ENCODE measurements around the gene NAMPT.
"Not testable (repeated sequence)": the region's sequence is repeated elsewhere in the genome, so short reads cannot be mapped to it uniquely, and the experiment has no call there.

The NAMPT gene

DNA sequence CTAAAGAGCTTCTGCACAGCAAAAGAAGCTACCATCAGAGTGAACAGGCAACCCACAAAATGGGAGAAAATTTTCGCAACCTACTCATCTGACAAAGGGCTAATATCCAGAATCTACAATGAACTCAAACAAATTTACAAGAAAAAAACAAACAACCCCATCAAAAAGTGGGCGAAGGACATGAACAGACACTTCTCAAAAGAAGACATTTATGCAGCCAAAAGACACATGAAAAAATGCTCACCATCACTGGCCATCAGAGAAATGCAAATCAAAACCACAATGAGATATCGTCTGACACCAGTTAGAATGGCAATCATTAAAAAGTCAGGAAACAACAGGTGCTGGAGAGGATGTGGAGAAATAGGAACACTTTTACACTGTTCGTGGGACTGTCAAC is 13.4 kb upstream of the NAMPT start:
- H3K4me1 ChIP-seq (ENCODE audit: control insufficient read depth, low read depth, low read length); H3K9me3 ChIP-seq (ENCODE audit: control insufficient read depth, low read depth, low read length); H3K9ac ChIP-seq (ENCODE audit: low read length); H3K27me3 ChIP-seq (ENCODE audit: control insufficient read depth, insufficient read depth, low read length); H3K27ac ChIP-seq (ENCODE audit: low read length); H3K4me3 ChIP-seq (ENCODE audit: low read length); H3K36me3 ChIP-seq (ENCODE audit: control insufficient read depth, low read depth, low read length): not testable (repeated sequence)

DNA sequence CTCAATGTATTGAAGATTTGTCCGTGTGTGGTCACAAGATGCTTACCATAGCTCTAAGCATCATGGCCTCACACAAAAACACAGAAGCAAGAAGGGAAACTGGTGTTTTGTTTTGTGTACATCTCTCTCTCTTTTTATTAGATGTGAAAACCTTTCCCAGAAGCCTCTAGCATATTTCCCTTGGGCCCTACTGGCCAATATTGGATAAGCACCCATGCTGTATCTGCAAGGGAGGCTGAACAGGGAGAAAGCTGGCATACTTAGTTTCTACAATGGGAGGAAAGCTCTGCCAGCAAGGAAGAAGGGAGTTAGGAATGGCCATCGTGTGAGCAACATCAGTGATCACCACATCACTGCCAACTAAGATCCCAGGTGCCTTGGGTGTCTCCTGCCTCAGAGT is 9.6 kb upstream of the NAMPT start:
- H3K9ac ChIP-seq (ENCODE audit: low read length), result no peak overlapping the region
- no peaks in the 10 kb centered on the region for H3K27me3 ChIP-seq (ENCODE audit: control insufficient read depth, insufficient read depth, low read length)
- H3K4me3 ChIP-seq (ENCODE audit: low read length), result no peak overlapping the region
- no peaks in the 10 kb centered on the region for H3K9me3 ChIP-seq (ENCODE audit: control insufficient read depth, low read depth, low read length)
- H3K4me1 ChIP-seq (ENCODE audit: control insufficient read depth, low read depth, low read length), result no peaks in the 10 kb centered on the region
- no peaks in the 10 kb centered on the region for H3K36me3 ChIP-seq (ENCODE audit: control insufficient read depth, low read depth, low read length)
- H3K27ac ChIP-seq (ENCODE audit: low read length), result no peak overlapping the region

DNA sequence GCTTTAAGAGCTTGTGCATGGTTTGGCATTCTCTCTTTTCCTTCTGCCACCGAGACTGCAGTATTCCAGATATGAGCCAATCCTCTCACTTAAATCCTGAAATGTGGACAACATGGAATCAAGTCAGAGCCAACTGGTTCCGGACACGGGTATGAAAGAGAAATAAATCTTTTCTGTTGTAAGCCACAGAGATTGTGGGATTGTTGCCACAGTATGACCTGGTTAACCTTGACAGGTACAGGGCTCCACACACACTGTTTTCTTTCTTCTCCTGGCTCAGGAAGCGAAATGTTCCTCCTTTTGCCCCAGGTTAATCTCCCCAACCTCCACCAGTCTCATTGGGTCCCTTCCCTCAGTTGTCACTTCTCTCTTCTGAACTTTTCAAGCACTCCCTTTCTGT is 6.5 kb upstream of the NAMPT start:
- Histone ChIP-seq H3K36me3 (ENCODE audit: control insufficient read depth, low read depth, low read length) (no peaks in the 10 kb centered on the region), H3K27me3 (ENCODE audit: control insufficient read depth, insufficient read depth, low read length) (no peaks in the 10 kb centered on the region), H3K4me3 (ENCODE audit: low read length) (no peak overlapping the region), H3K9me3 (ENCODE audit: control insufficient read depth, low read depth, low read length) (no peaks in the 10 kb centered on the region), H3K9ac (ENCODE audit: low read length) (no peak overlapping the region), H3K27ac (ENCODE audit: low read length) (no peak overlapping the region), H3K4me1 (ENCODE audit: control insufficient read depth, low read depth, low read length) (no peaks in the 10 kb centered on the region)

DNA sequence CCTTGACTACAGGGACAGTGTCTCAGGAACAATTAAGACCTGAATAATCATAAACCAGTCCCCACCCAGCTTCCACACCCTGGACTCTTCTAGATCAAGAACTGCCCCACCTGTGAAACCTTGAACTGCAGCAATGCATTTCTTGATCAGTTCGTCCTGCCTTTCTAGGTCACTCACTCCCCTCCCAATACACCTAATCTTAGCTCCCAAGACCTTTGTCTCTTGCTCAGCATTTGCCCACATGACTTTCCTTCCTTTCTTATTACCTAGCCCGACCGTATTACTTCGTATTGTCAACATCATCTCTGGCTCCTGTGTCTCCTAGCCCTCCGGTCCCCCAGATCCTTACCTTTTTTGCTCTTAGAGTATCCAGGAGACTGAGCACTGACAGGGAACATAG is 5.5 kb upstream of the NAMPT start:
- Histone ChIP-seq H3K4me3 (ENCODE audit: low read length) (no peak overlapping the region), H3K27ac (ENCODE audit: low read length) (no peak overlapping the region), H3K27me3 (ENCODE audit: control insufficient read depth, insufficient read depth, low read length) (no peaks in the 10 kb centered on the region), H3K9ac (ENCODE audit: low read length) (no peak overlapping the region), H3K36me3 (ENCODE audit: control insufficient read depth, low read depth, low read length) (no peaks in the 10 kb centered on the region), H3K9me3 (ENCODE audit: control insufficient read depth, low read depth, low read length) (no peaks in the 10 kb centered on the region), H3K4me1 (ENCODE audit: control insufficient read depth, low read depth, low read length) (peaks cover 4% of the 10 kb centered on the region)

DNA sequence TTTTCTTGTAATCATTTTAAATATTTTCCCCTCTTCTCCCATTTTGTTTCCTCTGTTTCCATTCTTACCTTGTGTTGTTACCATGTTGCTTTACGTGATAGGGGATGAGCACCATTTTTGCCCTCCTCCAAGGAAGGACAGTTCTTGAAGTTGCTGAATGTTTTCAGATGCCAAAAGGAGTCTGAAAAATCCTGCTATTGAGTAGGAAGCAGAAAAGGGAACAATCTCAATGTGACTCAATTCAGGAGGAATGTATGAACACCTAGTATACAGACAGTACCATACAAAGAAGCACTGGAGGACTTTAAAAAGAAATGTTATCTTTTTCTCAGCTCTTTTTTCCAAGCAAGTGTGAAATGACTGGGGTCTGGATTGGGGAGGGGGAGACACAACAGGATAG is 5.1 kb upstream of the NAMPT start:
- peaks cover 4% of the 10 kb centered on the region for H3K4me1 ChIP-seq (ENCODE audit: control insufficient read depth, low read depth, low read length)
- H3K4me3 ChIP-seq (ENCODE audit: low read length), result no peak overlapping the region
- no peaks in the 10 kb centered on the region for H3K36me3 ChIP-seq (ENCODE audit: control insufficient read depth, low read depth, low read length)

DNA sequence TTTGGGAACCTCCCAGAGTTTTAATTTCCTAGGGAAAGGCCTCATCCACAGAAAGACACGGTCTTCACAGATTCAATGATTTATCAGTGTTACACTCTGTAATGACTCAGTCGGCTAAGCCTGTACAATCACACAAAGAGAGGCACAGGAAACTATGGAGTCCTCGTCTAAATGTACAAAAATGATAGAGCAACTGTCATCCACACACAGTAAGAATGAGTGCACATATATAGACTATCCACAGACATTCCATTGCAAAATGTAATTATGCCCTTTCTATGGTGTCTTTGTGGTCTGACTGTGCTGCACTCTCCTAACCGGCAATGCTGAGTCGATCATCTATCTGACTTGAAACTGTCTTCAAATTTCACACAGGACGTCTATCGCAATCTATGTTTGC is 3.5 kb upstream of the NAMPT start:
- no peak overlapping the region for H3K9ac ChIP-seq (ENCODE audit: low read length)
- H3K9me3 ChIP-seq (ENCODE audit: control insufficient read depth, low read depth, low read length), result no peaks in the 10 kb centered on the region
- no peak overlapping the region for H3K27ac ChIP-seq (ENCODE audit: low read length)
- no peak overlapping the region for H3K4me3 ChIP-seq (ENCODE audit: low read length)
- H3K4me1 ChIP-seq (ENCODE audit: control insufficient read depth, low read depth, low read length), result peaks cover 7% of the 10 kb centered on the region
- no peaks in the 10 kb centered on the region for H3K36me3 ChIP-seq (ENCODE audit: control insufficient read depth, low read depth, low read length)
- no peaks in the 10 kb centered on the region for H3K27me3 ChIP-seq (ENCODE audit: control insufficient read depth, insufficient read depth, low read length)

More for the DNA sequence above, 5.1 kb upstream of the NAMPT start:
- Histone ChIP-seq H3K27me3 (ENCODE audit: control insufficient read depth, insufficient read depth, low read length) (no peaks in the 10 kb centered on the region), H3K9ac (ENCODE audit: low read length) (no peak overlapping the region), H3K9me3 (ENCODE audit: control insufficient read depth, low read depth, low read length) (no peaks in the 10 kb centered on the region), H3K27ac (ENCODE audit: low read length) (no peak overlapping the region)

DNA sequence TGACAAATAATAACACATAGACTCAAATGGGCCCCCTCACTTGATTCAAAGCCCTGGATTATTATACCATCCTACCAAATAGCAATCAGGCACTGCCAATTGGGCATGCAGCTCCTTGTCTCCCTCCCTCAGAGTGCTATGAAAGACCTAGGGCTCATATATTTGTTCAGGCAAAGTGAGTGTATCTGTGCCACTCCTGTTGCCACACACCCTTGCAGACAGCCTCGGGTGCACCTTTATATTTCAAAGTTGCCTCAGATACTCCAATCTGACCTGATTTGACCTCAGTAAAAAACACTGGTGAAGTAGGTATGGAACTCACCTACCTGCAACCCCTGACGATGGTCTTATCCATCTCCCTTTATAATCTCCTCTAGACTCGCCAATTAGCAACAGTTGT is 3.0 kb upstream of the NAMPT start:
- Histone ChIP-seq H3K4me1 (ENCODE audit: control insufficient read depth, low read depth, low read length) (peaks cover 12% of the 10 kb centered on the region), H3K4me3 (ENCODE audit: low read length) (no peak overlapping the region), H3K9me3 (ENCODE audit: control insufficient read depth, low read depth, low read length) (no peaks in the 10 kb centered on the region), H3K27ac (ENCODE audit: low read length) (no peak overlapping the region), H3K9ac (ENCODE audit: low read length) (no peak overlapping the region), H3K36me3 (ENCODE audit: control insufficient read depth, low read depth, low read length) (no peaks in the 10 kb centered on the region), H3K27me3 (ENCODE audit: control insufficient read depth, insufficient read depth, low read length) (no peaks in the 10 kb centered on the region)

DNA sequence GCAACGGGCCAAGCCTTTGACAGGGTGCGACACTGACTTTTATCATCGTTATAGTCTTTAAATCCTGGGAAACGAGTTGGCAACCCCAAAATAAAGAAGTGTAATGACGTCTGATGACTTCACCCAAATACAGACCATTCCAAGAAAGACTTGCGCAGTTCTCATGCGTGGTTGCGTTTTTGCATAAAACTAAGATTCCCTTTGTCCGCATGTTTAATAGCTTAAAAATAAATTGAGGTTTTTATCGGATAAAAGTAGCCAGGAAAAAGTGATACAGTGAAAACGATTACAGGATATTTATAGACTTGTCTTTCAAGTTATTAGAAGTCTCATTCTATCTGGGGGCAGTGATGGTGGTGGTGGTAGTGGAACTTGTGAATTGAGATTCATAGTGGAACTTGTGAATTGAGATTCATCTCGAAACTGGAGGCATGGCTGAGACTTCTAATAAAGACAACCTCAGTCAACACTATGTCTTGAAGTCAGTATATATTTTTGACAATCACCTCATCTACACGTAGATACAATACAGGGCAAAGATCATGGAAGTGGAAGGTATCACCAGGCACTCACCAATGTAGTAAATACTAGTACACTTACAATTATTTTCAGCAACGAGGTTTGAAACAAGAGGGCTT is 1.2 kb upstream of the NAMPT start:
- peak overlapping the region; percentile 96 for H3K27ac ChIP-seq (ENCODE audit: low read length)

DNA sequence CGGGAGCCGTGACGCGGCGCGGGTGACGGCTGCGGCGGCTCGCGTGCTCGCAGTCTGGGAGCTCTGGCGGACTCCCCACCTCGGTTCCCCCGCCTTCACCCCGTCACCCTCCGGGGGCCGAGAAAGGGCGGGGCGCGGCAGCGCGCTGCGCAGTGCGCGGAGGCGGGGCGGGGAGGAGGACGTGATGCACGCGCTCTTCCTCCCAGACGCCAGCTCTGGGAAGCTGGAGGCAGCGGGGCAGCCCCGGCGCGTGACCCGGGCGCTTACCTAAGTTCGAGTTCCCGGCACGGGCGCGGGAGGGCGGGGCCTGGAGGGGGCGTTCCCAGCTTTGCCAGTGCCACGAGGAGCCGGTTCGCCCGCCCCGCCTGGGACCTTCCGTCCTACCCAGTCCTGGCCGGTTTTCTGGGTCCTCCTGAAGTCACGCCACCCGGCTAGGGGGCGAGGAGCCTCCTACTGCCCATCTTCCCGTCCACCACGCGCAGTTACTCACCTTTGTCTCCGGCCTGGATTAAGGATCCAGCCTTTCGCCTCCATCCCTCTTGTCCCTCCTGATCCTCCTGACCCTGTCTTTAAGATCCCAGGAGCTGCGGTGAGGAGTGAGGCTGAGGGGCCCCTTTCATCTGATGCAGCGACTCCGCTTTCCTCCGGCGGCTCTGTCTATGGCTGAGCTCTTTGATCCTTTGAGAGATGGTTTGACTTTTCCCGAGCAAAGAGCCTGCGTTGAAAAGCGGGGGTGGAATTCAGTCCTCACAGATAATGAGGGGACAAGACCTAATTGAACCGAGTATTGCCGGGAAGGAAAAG is 470 bp upstream of the NAMPT start:
- Histone ChIP-seq H3K4me3 (ENCODE audit: low read length) (peak overlapping the region; percentile 64), H3K27ac (ENCODE audit: low read length) (peak overlapping the region; percentile 96), H3K9me3 (ENCODE audit: control insufficient read depth, low read depth, low read length) (no peaks in the 10 kb centered on the region), H3K36me3 (ENCODE audit: control insufficient read depth, low read depth, low read length) (no peaks in the 10 kb centered on the region), H3K4me1 (ENCODE audit: control insufficient read depth, low read depth, low read length) (peaks cover 15% of the 10 kb centered on the region), H3K27me3 (ENCODE audit: control insufficient read depth, insufficient read depth, low read length) (no peaks in the 10 kb centered on the region), H3K9ac (ENCODE audit: low read length) (peak overlapping the region; percentile 80)

More for the DNA sequence above, 1.2 kb upstream of the NAMPT start:
- Histone ChIP-seq H3K36me3 (ENCODE audit: control insufficient read depth, low read depth, low read length) (no peaks in the 10 kb centered on the region), H3K4me1 (ENCODE audit: control insufficient read depth, low read depth, low read length) (peaks cover 15% of the 10 kb centered on the region), H3K9me3 (ENCODE audit: control insufficient read depth, low read depth, low read length) (no peaks in the 10 kb centered on the region), H3K27me3 (ENCODE audit: control insufficient read depth, insufficient read depth, low read length) (no peaks in the 10 kb centered on the region), H3K4me3 (ENCODE audit: low read length) (peak overlapping the region; percentile 64), H3K9ac (ENCODE audit: low read length) (peak overlapping the region; percentile 80)

DNA sequence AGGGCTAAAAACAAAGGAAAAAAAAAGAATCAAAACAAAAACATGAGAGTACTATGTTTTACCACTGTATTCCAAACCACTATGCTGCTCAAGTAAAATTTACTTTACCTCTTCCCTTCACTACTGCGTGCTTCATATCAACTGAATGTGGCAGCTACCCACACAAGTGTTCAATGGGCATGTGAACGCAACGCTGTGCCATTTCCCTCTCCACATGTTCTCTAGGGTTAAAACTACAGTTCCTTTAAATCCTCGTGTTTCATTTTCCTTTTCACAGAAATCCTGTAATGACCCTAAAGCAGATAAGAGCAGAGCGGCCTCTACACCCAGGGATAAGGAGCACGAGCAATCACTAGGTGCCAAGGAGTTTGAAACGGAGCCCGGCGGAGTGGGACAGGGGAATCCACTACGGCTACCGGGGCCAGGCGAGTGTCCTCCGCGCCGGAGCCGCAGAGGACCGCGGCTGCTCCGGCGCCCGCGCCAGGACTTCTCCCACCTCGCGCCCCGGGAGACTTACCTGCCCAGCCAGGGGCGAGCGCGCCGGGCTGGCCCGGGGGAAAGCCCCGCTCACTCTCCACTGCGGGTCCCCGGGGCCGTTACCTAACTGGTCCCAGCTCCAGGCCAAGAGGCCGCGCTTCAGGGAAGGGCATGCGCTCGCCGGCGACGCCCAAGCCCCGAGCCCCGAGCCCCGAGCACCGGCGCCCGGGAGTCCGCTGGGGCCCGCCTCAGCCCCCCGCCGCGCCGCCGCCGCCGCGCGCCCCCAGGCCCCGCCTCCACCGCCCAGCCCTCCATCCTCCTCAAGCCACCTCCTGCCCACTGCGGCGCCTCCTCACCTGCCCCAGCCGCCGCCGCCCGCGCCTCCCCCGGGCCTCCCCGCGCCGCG is 711 bp downstream of the NAMPT start:
- Histone ChIP-seq H3K9me3 (ENCODE audit: control insufficient read depth, low read depth, low read length) (no peaks in the 10 kb centered on the region), H3K9ac (ENCODE audit: low read length) (peak overlapping the region; percentile 80), H3K4me3 (ENCODE audit: low read length) (peak overlapping the region; percentile 97), H3K4me1 (ENCODE audit: control insufficient read depth, low read depth, low read length) (peaks cover 18% of the 10 kb centered on the region), H3K27ac (ENCODE audit: low read length) (no peak overlapping the region), H3K27me3 (ENCODE audit: control insufficient read depth, insufficient read depth, low read length) (no peaks in the 10 kb centered on the region), H3K36me3 (ENCODE audit: control insufficient read depth, low read depth, low read length) (no peaks in the 10 kb centered on the region)

DNA sequence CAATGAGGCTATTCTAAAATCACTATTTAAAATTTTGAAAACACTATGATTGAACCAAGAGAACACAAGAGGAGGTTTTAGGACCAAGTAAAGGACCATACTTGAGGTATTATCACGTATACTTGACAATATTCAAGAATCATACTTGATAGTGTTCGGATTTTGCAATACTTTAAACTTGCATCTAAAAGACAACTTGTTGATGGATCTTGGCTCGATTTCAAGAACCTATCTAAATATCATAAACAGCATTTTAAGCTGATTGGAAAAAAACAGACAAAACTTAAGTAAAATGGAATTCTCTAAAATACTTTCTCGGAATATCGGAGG is 1.3 kb downstream of the NAMPT start:
- H3K4me1 ChIP-seq (ENCODE audit: control insufficient read depth, low read depth, low read length), result peaks cover 18% of the 10 kb centered on the region
- no peaks in the 10 kb centered on the region for H3K27me3 ChIP-seq (ENCODE audit: control insufficient read depth, insufficient read depth, low read length)
- H3K36me3 ChIP-seq (ENCODE audit: control insufficient read depth, low read depth, low read length), result no peaks in the 10 kb centered on the region
- H3K9me3 ChIP-seq (ENCODE audit: control insufficient read depth, low read depth, low read length), result no peaks in the 10 kb centered on the region
- peak overlapping the region; percentile 97 for H3K4me3 ChIP-seq (ENCODE audit: low read length)
- H3K9ac ChIP-seq (ENCODE audit: low read length), result peak overlapping the region; percentile 80
- H3K27ac ChIP-seq (ENCODE audit: low read length), result no peak overlapping the region

Measured in iPS-18a (cell line).